ENCODE measurements around the gene PIAS1. TPM values are rescaled to one million over a fixed set of nuclear protein-coding genes. Genes with fewer than 3 reads are reported as not detected.

PIAS1 gene
- total and polyA plus RNA-seq, 9 of the 15 experiments (the other 6 are each of a cell fraction or from before 2014, with no cell fraction given) = 18.0 to 59.1 (median 28.5) TPM

GRCh38 chr15:68229386-68230156 lies 175.5 kb downstream of the PIAS1 start, which contains the start of gene CLN6 (continued):
- 0 out of 2 replicates have a peak, but pooled peaks have one; percentile 5 for TF ChIP-seq SMC3 (conservative IDR thresholded peaks at IDR 0.05; ENCODE audit: insufficient read depth, low read depth, low read length)
- TF ChIP-seq ZFPM2 (CRISPR knock-in tag; IDR thresholded peaks at IDR 0.05) = peak; percentile 19; the same call in 1 of the 2 replicates
- TF ChIP-seq TBL1XR1 (IDR thresholded peaks at IDR 0.05; ENCODE audit: low read length in 2 of 2) = no peak
- 0 out of 4 replicates have a peak, but pooled peaks of 1 of the 2 experiments have one; percentile 34 for TF ChIP-seq RAD21 (CRISPR knock-in tag; conservative IDR thresholded peaks at IDR 0.05 in 1 of 2, IDR thresholded peaks at IDR 0.05 in 1 of 2)
- TF ChIP-seq KLF13 (tag; IDR thresholded peaks at IDR 0.05; ENCODE audit: borderline replicate concordance, low read depth) = peak; percentile 58
- no peak for TF ChIP-seq HMG20B (CRISPR knock-in tag; IDR thresholded peaks at IDR 0.05)
- peak; percentile 29; the same call in 1 of the 2 replicates for TF ChIP-seq ZBTB9 (CRISPR knock-in tag; IDR thresholded peaks at IDR 0.05)
- no peak for TF ChIP-seq ZNF589 (CRISPR knock-in tag; IDR thresholded peaks at IDR 0.05; ENCODE audit: low read depth)
- 0 out of 2 replicates have a peak, but pooled peaks have one; percentile 44 for TF ChIP-seq ZBTB40 (IDR thresholded peaks at IDR 0.05)
- no peak for TF ChIP-seq ZBTB40 (CRISPR knock-in tag; IDR thresholded peaks at IDR 0.05)
- peak; percentile 64 for TF ChIP-seq OTX1 (CRISPR knock-in tag; IDR thresholded peaks at IDR 0.05)
- TF ChIP-seq KDM5B (IDR thresholded peaks at IDR 0.05; ENCODE audit: insufficient replicate concordance, low read depth, low read length) = peak; percentile 83
- TF ChIP-seq ZNF395 (CRISPR knock-in tag; IDR thresholded peaks at IDR 0.05) = peak; percentile 70; the same call in 1 of the 2 replicates

Measured in K562 (cell line).